HTERT RPE-1 (cell line): ENCODE results near the gene MXRA5.
"Not testable (repeated sequence)": the region's sequence is repeated elsewhere in the genome, so short reads cannot be mapped to it uniquely, and the experiment has no call there.

Experiments
- in situ Hi-C: fragments of 300-500 bp; cut with MboI; formaldehyde crosslinking; loops from 4 replicates; pipeline ENCODE4 v1.14.3; 2020; ENCODE audit warnings: low sequenced_read_pairs

Gene MXRA5

GRCh38 chrX:3346501-3347259 is at the start of gene MXRA5:
Gene MXRA5, minus strand, starts transcription at chrX:3346652. Its CDS starts 2,819 bp downstream, at chrX:3343833.
- in situ Hi-C loops, result no loop called here

DNA sequence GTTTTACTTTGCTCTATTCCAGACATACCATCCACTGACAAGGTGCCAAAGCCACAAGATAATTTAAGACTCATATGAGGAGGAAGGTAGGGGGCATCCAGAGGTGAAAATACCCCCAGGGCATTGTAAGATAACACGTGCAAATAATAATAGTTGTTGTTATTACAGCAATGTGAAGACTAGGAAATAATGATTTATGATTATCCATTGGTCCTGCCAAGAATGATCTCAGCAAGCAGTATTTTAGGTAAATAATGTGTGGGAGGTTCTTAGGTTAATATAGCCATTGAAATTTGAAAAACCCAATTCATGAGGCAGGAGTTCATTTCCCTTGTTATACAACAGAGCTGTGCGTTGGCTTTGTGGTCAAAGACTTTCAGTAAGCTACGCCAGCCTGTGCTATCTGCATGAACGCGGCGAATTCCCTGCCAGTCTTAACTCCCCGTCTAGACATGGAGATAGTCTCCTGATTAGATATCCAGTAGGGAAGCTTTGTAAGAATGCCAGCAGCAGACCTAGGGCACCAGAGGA is 47.2 kb upstream of the MXRA5 start:
- in situ Hi-C loops, result no loop called here

DNA sequence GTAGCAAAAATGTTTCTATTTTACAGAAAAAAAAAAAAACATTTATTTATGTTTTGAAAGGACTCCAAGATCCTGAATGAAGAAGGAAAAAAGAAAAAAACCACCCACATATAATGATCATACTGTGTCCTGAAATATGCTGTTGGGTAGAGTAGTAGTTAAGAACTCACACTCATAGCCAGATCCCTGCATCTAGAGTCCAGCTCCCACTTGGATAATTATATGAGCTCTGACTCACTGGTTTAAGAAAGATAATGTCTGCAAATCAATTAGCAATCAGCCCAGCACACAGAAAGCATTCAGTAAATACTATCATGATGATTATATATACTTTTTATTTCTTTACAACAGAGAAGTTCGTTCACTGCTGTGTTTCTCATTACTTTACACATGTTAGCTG is 46.7 kb upstream of the MXRA5 start:
- in situ Hi-C loops, result no loop called here

DNA sequence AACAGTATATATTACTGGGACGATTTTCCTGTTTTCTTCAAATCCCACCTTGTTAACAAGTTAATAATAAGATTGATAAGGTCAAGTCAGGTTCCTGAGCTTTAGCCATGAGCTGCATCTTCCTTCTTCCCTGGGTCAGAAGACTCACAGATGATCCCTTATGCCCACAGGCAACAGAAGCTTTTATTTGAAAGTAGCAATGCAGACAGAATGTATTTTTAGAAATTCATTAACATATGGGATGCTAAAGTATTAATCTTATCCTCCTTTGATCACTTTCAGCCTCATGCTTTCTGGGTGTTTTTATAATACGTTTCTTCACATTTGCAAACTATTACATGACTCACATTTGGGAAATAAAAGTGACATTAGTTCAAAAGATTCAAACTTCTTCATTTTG is 42.0 kb upstream of the MXRA5 start:
- in situ Hi-C loops, result no loop called here

DNA sequence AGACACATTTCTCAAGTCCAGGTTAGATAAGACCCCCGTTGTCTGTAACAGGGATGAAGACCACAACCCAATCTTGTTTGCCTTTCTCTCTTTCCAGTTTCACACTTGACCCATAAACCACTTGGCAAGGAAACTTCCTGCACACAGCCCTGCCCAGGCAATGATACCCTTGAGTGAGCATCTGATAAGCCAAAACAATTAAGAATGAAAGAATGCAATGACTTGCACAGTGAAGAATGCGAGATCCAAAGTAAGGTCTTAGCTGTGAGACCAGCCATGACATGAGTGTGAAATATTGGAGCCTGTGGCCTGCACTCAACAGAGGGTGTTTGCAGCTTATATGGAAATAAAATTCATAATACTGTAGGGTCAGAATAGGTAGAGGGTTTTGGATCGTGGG is 37.9 kb upstream of the MXRA5 start:
- in situ Hi-C loops, result no loop called here

DNA sequence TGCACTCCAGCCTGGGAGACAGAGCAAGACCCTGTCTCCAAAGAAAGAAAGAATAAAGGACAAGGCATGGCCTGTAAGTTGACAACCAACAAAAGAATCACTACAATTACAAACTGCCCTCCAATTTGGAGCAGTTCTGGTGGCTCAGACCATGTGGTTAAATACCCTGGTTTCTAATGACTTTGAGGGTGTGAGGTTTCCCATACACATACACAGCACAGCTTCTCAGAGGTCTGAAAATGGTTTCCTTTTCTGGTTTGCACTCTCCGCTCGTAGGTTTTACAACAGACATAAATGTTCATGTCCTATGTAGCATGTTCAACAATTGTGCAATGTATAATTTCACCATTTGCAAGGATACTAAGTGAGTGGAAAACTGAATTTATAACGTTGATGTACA is 34.2 kb upstream of the MXRA5 start:
- in situ Hi-C loops, result no loop called here

DNA sequence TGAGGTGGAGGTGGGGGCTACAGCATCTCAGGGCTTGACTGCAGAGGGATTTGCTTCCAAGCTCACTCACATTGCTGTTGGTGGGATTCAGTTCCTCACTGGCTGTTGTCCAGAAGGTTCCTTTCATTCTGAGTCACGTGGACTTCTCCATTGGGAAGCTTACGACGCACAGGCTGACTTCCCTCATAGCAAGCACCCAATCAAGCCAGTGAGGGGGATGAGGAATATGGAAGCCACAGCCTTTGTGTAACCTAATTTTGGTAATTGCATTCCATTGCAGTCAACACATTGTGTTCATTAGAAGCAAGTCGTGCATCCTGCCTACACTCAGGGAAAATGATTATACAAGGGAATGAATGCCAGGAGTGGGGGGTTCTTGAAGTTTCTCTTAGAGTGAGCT is 32.7 kb upstream of the MXRA5 start:
- in situ Hi-C loops, result no loop called here

- in situ Hi-C loops, result no loop called here
Measured at GRCh38 chrX:3378156-3378555, 31.7 kb upstream of the MXRA5 start.

DNA sequence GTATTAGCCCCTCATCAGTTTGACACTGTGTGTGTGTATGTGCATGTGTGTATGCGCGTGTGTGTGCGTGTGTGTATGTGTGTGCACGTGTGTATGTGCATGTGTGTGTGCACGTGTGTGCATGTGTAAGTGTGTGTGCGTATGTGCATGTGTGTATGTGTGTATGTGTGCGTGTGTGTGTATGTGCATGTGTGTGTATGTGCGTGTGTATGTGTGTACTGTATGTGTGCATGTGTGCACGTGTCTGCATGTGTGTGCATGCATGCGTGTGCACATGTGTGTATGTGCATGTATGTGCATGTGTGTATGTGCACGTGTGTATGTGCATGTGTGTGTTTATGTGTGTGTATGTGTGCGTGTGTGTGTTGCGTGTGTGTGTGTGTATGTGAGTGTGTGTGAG is 31.1 kb upstream of the MXRA5 start:
- in situ Hi-C loops, result no loop called here

DNA sequence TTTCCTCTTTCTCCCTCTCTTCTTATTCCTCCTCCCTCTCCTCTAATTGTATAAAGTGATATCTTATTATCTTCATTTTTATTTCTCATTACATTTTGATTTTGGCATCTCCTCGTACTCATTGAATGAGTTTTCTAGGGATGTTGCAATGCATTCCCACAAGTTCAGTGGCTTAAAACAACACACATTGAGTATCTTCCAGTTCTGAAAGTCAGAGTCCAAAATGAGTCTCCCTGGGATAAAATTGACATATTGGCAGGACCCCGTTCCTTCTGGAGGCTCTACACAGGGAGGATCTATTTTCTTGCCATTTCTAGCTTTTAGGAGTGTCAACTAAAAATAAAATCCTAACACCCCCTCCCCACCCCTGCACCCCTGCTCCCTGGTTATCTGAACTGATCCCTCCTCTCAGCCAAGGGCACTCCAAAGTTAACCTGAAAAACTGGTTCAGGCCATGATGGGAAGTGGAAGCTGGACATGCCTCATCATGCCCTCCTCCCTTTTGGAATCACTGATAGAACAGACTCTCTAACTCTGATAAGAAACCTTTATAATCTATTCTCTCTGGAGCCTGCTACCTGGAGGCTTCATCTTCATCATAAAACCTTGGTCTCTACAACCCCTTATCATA is 29.5 kb upstream of the MXRA5 start:
- in situ Hi-C loops, result not testable (repeated sequence)

- in situ Hi-C loops, result no loop called here
Measured at GRCh38 chrX:3374108-3374800, 27.8 kb upstream of the MXRA5 start.

DNA sequence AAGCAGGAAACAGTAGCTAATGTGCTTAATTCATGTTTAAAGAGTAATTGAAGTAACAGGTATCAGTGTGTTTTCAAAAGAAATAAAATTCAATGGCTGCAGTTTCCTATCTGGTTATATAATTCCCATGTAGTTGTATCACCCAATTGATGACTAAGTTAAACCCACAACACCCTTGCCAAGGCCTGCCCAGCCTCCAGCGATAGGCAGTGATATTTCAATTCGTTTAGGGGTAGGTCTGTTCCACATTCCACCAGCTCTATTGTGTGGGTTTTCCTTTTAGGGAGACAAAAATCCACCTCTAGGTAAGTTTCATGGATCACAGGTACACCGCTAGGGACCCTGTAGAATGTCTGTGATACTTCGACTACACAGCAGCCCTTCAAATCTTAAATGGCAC is 24.7 kb upstream of the MXRA5 start:
- in situ Hi-C loops, result no loop called here

- in situ Hi-C loops, result no loop called here
Measured at GRCh38 chrX:3370656-3371055, 24.2 kb upstream of the MXRA5 start.

DNA sequence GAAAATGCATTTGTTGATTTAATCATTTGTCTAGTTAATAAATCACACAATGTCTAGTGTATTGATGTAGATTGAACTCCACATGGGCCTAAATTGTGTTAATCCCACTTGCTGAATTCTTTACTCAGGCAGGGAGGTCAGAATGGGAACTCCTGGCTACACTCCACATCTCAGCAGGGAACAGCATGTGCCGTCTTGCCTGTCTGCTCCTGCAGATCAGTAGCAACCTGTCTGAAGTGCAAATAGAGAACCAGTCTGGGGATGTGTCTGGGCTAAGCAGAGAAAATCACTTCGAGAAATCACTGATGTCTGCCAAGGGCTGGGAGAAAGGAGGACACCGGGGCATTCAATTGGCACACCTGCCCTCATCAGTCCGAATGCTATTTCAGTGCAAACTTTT is 16.5 kb upstream of the MXRA5 start:
- in situ Hi-C loops, result no loop called here

- in situ Hi-C loops, result no loop called here
Measured at GRCh38 chrX:3360881-3361280, 14.4 kb upstream of the MXRA5 start.

GRCh38 chrX:3352741-3353140 is 6.3 kb upstream of the MXRA5 start:
- in situ Hi-C loops, result not testable (repeated sequence)

DNA sequence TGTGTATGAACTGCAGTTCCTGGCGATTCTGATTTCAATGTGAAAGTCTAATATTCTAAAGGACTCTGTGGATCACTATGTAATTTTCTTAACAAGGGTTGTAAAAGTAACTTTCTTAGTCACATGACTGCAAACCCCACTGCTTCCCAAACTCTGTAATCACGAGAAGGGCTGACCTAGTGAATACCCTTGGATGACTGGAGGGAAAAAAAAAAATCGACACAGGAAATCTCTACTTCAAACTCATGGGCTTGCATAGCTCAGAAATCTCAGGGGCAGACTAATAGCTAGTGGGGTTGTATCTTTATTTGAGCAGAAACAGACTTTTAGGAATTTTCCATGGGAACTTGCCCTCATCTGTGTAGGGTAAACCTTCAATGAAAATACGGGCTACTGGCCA is 4.8 kb upstream of the MXRA5 start:
- in situ Hi-C loops, result no loop called here

GRCh38 chrX:3348191-3348590 is 1.7 kb upstream of the MXRA5 start:
- in situ Hi-C loops, result no loop called here

DNA sequence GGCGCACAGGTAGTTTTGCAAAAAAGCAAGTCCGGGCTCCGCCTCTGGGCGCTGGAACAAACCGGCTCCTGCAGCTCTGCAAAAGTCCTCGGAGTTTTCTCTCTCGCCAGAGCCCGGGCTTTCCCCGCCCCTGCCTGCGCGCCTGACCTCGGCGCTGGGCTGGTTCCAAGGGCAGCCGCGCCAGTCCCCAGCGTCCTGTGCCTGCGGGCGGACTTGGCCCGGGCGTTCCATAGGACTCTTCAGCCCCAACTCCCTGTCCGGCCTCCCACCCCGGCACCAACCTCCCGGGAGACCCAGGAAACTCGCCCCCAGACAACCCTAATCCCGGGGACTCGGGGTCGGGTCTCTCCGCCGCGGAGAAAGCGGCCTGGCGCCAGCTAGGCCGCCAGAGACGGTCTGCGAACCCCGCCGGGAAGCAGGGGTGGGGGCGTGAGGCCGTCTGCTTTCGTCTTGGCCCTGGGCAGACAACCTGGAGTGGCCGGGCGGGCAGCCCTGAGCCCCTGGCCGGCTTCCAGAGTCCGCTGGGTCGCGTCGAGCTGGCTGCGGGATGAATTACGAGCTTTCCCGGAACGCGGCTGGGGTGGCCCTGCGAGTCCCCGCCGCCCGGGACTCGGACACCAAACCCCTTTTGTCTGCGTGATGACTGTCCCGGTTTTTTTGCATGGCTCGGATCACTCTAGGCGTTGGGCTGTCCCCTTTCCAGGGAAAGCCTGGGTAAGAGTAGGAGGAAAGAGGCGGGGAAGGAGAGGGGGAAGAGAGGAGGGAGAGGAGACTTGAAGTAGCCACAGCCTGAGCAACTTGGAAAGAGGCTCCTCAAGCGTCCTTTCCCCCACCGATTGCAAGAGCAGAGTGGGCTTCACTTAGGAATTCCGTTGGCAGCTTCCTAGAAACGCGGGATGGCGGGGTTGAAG is 916 bp downstream of the MXRA5 start:
- in situ Hi-C loops, result no loop called here

- in situ Hi-C loops, result not testable (repeated sequence)
Measured at GRCh38 chrX:3343569-3343968, 2.9 kb downstream of the MXRA5 start.

GRCh38 chrX:3340016-3340415 is 6.4 kb downstream of the MXRA5 start:
- in situ Hi-C loops, result no loop called here
